Parathyroid adenoma (tissue), 2 donors: Measurements from ENCODE around the gene MAP2K5.

Experiments
- H2AFZ ChIP-seq: fragments of 300-600 bp; sonication (generic); one replicate; pipeline ENCODE4 v1.7.0; 2017; ENCODE audit warnings: antibody characterized with exemption, mild to moderate bottlenecking
- H3K27ac ChIP-seq: fragments of 300-600 bp; sonication (generic); one replicate; pipeline ENCODE4 v1.7.0; 2017
- H3K27me3 ChIP-seq: fragments of 300-600 bp; sonication (generic); one replicate; pipeline ENCODE4 v1.7.0; 2017; ENCODE audit warnings: low read length; ENCODE audit not compliant: control insufficient read depth, insufficient read depth
- H3K36me3 ChIP-seq: fragments of 300-600 bp; sonication (generic); one replicate; pipeline ENCODE4 v1.7.0; 2017; ENCODE audit warnings: low read length; ENCODE audit not compliant: control insufficient read depth, insufficient read depth
- H3K4me1 ChIP-seq: fragments of 300-600 bp; sonication (generic); one replicate; pipeline ENCODE4 v1.7.0; 2017; ENCODE audit warnings: control low read depth
- H3K4me2 ChIP-seq: fragments of 300-600 bp; sonication (generic); one replicate; pipeline ENCODE4 v1.7.0; 2017; ENCODE audit warnings: low read length
- H3K4me3 ChIP-seq: fragments of 300-600 bp; sonication (generic); one replicate; pipeline ENCODE4 v1.7.0; 2017; ENCODE audit warnings: low read depth, low read length
- H3K79me2 ChIP-seq: fragments of 300-600 bp; sonication (generic); one replicate; pipeline ENCODE4 v1.7.0; 2017; ENCODE audit warnings: control low read depth
- H3K9ac ChIP-seq: fragments of 300-600 bp; sonication (generic); one replicate; pipeline ENCODE4 v1.7.0; 2017; ENCODE audit warnings: mild to moderate bottlenecking
- H3K9me3 ChIP-seq: fragments of 300-600 bp; sonication (generic); one replicate; pipeline ENCODE4 v1.7.0; 2017; ENCODE audit warnings: low read length; ENCODE audit not compliant: control insufficient read depth
- CTCF ChIP-seq: fragments of 300-600 bp; sonication (generic); IDR thresholded peaks from one replicate; pipeline ENCODE4 v1.7.0; 2017; ENCODE audit warnings: antibody characterized with exemption, mild to moderate bottlenecking
- donor health status: primary hyperparathyroidism.

Gene MAP2K5

GRCh38 chr15:67592245-67592644 lies 49.7 kb downstream of the MAP2K5 start:
- no peak overlapping the region for H3K9ac ChIP-seq
- no peak overlapping the region for H3K27ac ChIP-seq
- TF ChIP-seq CTCF = no peak
- no peaks in the 10 kb centered on the region for H3K9me3 ChIP-seq
- H3K27me3 ChIP-seq = no peaks in the 10 kb centered on the region
- no peak overlapping the region for H3K4me2 ChIP-seq
- H3K4me3 ChIP-seq = no peak overlapping the region
- no peaks in the 10 kb centered on the region for H3K36me3 ChIP-seq
- no peak overlapping the region for H2AFZ ChIP-seq
- H3K79me2 ChIP-seq = no peaks in the 10 kb centered on the region
- no peaks in the 10 kb centered on the region for H3K4me1 ChIP-seq

- no peak overlapping the region for H3K4me2 ChIP-seq
- no peaks in the 10 kb centered on the region for H3K4me1 ChIP-seq
- H2AFZ ChIP-seq = no peak overlapping the region
- no peaks in the 10 kb centered on the region for H3K27me3 ChIP-seq
- no peak for TF ChIP-seq CTCF
- no peaks in the 10 kb centered on the region for H3K36me3 ChIP-seq
- H3K27ac ChIP-seq = no peak overlapping the region
- no peak overlapping the region for H3K4me3 ChIP-seq
- H3K79me2 ChIP-seq = no peaks in the 10 kb centered on the region
- no peak overlapping the region for H3K9ac ChIP-seq
- no peaks in the 10 kb centered on the region for H3K9me3 ChIP-seq
These were observed 51.1 kb downstream of the MAP2K5 start for GRCh38 chr15:67593562-67593961.

- no peak overlapping the region for H3K27ac ChIP-seq
- no peak overlapping the region for H3K4me3 ChIP-seq
- no peak overlapping the region for H3K4me2 ChIP-seq
- no peak overlapping the region for H3K9ac ChIP-seq
- H3K4me1 ChIP-seq = no peaks in the 10 kb centered on the region
- no peaks in the 10 kb centered on the region for H3K79me2 ChIP-seq
- no peak overlapping the region for H2AFZ ChIP-seq
- no peak for TF ChIP-seq CTCF
- no peaks in the 10 kb centered on the region for H3K36me3 ChIP-seq
- H3K27me3 ChIP-seq = no peaks in the 10 kb centered on the region
- H3K9me3 ChIP-seq = no peaks in the 10 kb centered on the region
These were observed 52.3 kb downstream of the MAP2K5 start for GRCh38 chr15:67594770-67595169.

GRCh38 chr15:67595572-67595971 lies 53.1 kb downstream of the MAP2K5 start:
- no peaks in the 10 kb centered on the region for H3K27me3 ChIP-seq
- H3K36me3 ChIP-seq = no peaks in the 10 kb centered on the region

More at GRCh38 chr15:67595572-67595971, 53.1 kb downstream of the MAP2K5 start:
- Histone ChIP-seq H3K4me1 (no peaks in the 10 kb centered on the region), H3K9ac (no peak overlapping the region), H3K79me2 (no peaks in the 10 kb centered on the region), H3K9me3 (no peaks in the 10 kb centered on the region), H3K4me2 (no peak overlapping the region), H3K4me3 (no peak overlapping the region), H2AFZ (no peak overlapping the region), H3K27ac (no peak overlapping the region)
- no peak for TF ChIP-seq CTCF
